IMR-90 (cell line): ENCODE measurements around the gene RAPGEF1. TPM values are rescaled to one million over a fixed set of nuclear protein-coding genes. Genes with fewer than 3 reads are reported as not detected.

ENCODE experiments used
- NFE2L2 ChIP-seq: fragments of 150-350 bp; IDR thresholded peaks from 2 replicates; pipeline ENCODE4 v1.6.1; 2016; ENCODE audit warnings: low read depth, mild to moderate bottlenecking, low read length
- POLR2A ChIP-seq: IDR thresholded peaks from 2 replicates; pipeline ENCODE4 v1.6.1; 2012; ENCODE audit warnings: mild to moderate bottlenecking, low read depth, low read length
- RCOR1 ChIP-seq: IDR thresholded peaks from 2 replicates; pipeline ENCODE4 v1.6.1; 2012; ENCODE audit warnings: mild to moderate bottlenecking, low read length, improper control_type of control experiment; ENCODE audit not compliant: insufficient replicate concordance
- polyA plus RNA-seq, 3 experiments: library from polyadenylated mRNA; depleted of rRNA; stranded (reverse); fragments of >200 nt; gene quantifications; 2 replicates each; pipeline ENCODE4 v1.2.3, GENCODE V29; 2012; ENCODE audit warnings: low replicate concordance in 1 of 3
- total RNA-seq: library from RNA; depleted of rRNA; stranded (reverse); fragments of >200 nt; gene quantifications from 2 replicates; pipeline ENCODE4 v1.2.3, GENCODE V29; 2012

The RAPGEF1 gene
- total and polyA plus RNA-seq, 2 of the 4 experiments (the other 2 are of a cell fraction): 13.1 to 22.3 TPM

DNA sequence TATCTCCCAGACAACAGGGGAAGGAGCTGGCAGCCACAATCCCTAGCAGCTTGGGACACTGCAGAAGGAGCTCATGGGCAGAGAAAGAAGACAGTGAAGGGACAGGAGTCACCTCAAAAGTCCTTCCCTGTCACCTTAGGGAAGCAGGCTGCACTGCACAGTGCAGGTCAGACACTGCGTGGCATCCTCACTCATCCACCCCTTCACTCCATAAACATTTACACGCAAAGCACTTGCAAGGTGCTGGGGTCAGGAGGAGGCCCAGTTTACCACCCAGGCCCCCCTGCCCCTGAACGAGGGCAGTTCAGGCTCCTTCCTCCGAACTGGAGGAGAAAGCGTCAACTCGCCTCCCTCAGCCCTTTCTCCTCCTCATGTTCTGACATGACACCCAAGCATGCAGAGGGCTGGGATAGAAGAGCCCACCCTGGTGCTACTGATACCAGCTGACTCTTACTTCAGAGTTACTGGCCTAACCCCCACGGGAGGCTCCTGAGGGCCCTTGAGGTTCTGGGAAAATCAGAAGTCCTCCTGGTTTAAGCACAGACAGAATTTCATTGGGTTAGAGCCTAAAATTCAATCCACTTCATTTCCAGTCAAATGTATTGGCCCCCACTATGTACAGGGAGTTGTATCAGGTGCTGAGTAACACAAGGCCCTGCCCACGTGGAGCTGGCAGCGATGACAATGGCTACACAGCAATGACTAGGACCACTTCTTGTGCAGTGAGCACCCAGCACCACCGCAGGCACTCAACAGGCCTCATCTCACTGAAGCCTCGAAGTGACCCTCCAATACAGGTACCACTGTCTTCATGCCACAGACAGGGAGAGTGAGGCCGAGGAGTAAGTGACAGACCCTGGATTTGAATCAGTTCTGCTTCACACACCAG, 70.4 kb downstream of the RAPGEF1 start (continued):
- no peak for TF ChIP-seq NFE2L2
- TF ChIP-seq POLR2A: no peak
- no peak for TF ChIP-seq RCOR1
